Cardiac fibroblast (primary cell): ENCODE data around the gene PAM.

Source experiments
- DNase-seq, 2 donors: peaks; one replicate each; pipeline versions ENCODE4 v3.0.0 to v3.0.0-alpha.2; 2010; ENCODE audit warnings: low read depth in 2 of 2
- H3K4me3 ChIP-seq, 2 donors: replicated peaks in 1 of 2; 1 replicate in 1 of 2; 2 replicates in 1 of 2; pipeline ENCODE4 v1.5.1; 2011; ENCODE audit warnings: low read depth in 2 of 2, low read length in 2 of 2, mild to moderate bottlenecking in 2 of 2, moderate library complexity in 1 of 2
- TF ChIP-seq, protein P1 (sequence below): IDR thresholded peaks from one replicate; pipeline ENCODE4 v1.5.1; 2011; ENCODE audit warnings: low read depth, mild to moderate bottlenecking, low read length, inconsistent platforms

PAM gene

DNA sequence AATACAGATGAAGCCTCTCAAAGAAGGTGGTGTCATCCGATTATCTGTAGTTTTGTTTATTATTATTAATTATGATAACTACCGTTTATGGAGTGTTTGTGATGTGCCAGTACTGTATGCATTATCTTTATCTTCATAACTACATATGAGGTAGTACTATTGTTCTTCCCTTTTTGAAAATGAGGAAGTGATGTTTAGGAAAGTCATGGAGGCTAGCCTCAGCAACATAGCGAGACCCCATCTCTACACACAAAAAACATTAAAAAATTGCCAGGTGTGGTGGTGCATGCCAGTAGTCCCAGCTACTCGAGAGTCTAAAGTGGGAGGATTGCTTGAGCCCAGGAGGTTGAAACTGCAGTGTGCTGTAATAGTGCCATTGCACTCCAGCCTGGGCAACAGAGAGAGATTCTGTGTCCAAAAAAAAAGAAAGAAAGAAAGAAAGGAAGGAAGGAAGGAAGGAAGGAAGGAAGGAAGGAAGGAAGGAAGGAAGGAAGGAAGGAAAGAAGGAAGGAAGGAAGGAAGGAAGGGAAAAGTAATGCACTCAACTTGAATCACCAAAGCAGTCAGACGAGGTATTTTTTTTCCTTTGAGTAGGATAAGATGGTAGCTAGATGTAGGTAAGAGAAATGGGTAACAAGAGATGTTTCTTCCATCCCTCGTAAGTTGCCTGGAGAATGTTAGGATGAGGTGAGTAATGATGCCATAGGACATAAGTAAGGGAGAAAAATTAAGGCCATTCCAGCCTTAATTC, 47.8 kb downstream of the PAM start:
- DNase-seq, result no peak
- TF ChIP-seq, protein P1, sequence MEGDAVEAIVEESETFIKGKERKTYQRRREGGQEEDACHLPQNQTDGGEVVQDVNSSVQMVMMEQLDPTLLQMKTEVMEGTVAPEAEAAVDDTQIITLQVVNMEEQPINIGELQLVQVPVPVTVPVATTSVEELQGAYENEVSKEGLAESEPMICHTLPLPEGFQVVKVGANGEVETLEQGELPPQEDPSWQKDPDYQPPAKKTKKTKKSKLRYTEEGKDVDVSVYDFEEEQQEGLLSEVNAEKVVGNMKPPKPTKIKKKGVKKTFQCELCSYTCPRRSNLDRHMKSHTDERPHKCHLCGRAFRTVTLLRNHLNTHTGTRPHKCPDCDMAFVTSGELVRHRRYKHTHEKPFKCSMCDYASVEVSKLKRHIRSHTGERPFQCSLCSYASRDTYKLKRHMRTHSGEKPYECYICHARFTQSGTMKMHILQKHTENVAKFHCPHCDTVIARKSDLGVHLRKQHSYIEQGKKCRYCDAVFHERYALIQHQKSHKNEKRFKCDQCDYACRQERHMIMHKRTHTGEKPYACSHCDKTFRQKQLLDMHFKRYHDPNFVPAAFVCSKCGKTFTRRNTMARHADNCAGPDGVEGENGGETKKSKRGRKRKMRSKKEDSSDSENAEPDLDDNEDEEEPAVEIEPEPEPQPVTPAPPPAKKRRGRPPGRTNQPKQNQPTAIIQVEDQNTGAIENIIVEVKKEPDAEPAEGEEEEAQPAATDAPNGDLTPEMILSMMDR, result no peak
- no peak overlapping the region for H3K4me3 ChIP-seq

DNA sequence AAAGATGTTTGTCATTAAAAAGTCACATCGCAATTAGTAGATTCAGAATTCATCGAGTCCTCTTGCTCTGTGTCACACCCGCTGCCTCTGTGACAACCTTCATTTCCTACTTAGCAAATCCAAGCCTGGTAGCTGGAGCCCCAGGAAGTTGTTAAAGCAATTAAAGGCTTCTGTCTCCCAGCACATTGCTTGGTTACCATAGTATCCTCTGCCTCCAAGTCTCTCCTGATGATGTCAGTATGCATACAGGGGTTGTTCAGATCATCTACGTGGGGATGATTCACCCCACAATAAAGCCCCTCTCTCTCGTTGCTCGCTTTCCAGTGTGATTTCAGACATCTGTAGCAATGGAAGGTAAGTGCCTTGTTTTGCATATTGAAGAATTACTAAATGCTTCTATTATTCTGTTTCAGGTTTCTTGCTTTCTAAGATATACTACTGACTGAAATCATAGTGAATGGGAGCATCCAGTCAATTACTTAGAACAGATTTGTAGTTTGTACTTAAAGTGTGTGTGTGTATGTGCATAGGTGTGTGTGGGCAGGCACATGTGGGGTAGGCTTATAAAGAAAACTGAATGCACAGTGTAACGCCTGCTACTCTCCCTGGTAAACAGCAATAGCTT, 52.9 kb downstream of the PAM start:
- TF ChIP-seq, protein P1, result no peak
- no peak overlapping the region for H3K4me3 ChIP-seq
- peak in 1 of 2 donors; percentile 44 for DNase-seq

DNA sequence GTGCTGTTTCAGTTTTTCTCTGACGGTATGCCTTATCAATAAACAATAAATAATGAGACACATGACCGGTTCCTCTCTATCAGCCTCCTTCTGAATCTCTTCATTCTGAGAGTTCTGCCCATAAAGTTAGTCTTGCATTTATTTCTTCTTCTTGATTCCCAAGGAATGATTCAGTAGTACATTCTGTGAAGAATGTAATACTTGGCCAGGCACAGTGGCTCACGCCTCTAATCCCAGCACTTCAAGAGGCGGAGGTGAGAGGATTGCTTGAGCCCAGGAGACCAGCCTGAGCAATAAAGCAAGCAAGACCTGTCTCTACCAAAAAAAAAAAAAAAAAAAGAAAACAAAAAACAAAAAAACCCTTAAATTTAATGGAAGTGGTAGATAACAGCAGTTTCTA, 53.9 kb downstream of the PAM start:
- TF ChIP-seq, protein P1, result no peak
- peak in 1 of 2 donors; percentile 71 for DNase-seq
- no peak overlapping the region for H3K4me3 ChIP-seq

DNA sequence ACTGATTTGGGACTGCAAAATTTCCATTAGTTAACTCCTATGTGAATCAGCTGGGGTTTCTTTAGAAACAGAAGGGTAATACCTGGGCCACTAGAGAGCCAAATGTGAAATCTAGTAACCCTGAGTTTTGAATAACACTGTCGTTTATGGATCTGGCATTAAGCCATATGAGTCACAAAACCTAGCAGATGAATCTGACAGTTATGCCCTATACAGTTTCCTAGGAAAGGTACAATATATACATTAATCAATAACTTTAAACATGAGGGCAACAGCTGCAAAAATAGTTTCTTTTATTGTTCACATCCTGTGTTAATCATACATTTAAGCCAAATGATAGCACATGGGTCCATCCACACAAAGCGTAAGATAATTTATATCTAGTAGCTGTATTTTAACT, 56.9 kb downstream of the PAM start:
- DNase-seq, result peak; percentile 12 to 66

DNA sequence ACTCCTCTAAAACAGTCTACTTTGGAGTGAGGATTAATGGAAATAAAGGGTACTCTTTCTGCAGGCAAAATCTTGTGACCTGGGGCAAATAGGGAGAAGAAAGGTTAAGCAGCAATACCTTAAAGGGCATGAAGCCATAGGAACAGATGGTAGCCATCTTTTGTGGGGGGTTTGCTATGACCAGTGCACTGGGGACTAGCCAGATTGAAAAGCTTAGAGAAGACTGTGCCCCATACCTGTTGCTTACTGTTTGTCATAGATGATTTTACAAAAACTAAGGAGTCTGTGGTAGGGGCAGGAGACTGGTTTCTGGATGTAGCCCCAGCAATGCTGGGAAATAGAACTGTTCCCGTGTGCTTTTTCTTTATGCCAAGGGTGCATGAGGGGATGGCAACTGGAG, 58.6 kb downstream of the PAM start:
- no peak for DNase-seq
- H3K4me3 ChIP-seq, result no peak overlapping the region
- TF ChIP-seq, protein P1, result no peak

More for the DNA sequence above, 56.9 kb downstream of the PAM start:
- H3K4me3 ChIP-seq, result no peak overlapping the region
- TF ChIP-seq, protein P1, result no peak

DNA sequence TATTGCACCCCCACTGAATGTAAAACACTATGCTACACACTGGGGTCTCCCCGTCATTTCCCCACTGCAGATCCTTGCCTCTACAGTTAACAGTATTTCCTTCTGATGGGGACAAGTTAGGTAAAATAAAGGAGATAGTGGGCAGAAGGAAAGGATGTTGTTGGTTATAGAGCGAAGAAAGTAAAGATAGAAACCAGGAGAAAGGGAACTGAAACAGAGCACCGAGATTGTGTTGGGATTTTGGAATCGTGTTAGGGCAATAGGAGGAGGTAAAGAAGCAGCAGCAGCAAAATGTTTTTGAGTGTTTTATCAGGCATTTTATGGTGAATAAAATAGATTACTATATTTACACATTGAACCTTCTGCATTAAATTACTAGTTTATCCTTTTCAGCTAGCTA, 60.0 kb downstream of the PAM start:
- no peak overlapping the region for H3K4me3 ChIP-seq
- DNase-seq, result no peak
- TF ChIP-seq, protein P1, result no peak
